Keratinocyte (primary cell): Measurements from ENCODE around the gene CD8A.

Experiments
- EZH2 ChIP-seq: IDR thresholded peaks from one replicate; pipeline ENCODE4 v1.6.1; 2012; ENCODE audit warnings: inconsistent platforms, mild to moderate bottlenecking, low read length, moderate library complexity
- TF ChIP-seq, protein P1 (sequence below), 3 experiments: IDR thresholded peaks in 1 of 3; conservative IDR thresholded peaks in 1 of 3; optimal IDR thresholded peaks in 1 of 3; 2 replicates in 2 of 3; 3 replicates in 1 of 3; pipeline versions ENCODE3 to v1.5.1; 2011; ENCODE audit warnings: low read length in 3 of 3, mild to moderate bottlenecking in 3 of 3, moderate library complexity in 2 of 3, control low read depth in 1 of 3, inconsistent platforms in 1 of 3; ENCODE audit not compliant: insufficient read depth in 2 of 3; ENCODE audit errors: extremely low read depth in 1 of 3

DNA sequence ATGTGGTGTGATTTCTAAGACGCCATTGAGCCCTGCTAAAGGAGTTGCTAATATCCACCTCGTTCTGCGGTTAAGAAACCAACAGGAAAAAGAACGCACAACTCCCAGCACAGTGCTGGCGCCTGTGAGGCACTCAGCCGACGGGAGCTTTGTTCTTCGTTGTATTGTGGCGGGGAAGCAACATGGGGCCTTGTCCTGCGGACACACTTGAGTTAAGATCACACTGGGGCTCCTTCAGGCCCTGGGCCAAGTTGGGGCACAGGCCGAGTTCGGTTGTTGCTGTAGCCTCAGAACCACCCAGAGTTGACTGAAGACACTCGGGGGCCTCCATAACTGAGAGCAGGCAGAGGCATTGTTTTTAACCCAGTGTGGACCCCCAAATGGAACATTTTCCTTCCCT is 30.6 kb upstream of the CD8A start:
- TF ChIP-seq, protein P1, sequence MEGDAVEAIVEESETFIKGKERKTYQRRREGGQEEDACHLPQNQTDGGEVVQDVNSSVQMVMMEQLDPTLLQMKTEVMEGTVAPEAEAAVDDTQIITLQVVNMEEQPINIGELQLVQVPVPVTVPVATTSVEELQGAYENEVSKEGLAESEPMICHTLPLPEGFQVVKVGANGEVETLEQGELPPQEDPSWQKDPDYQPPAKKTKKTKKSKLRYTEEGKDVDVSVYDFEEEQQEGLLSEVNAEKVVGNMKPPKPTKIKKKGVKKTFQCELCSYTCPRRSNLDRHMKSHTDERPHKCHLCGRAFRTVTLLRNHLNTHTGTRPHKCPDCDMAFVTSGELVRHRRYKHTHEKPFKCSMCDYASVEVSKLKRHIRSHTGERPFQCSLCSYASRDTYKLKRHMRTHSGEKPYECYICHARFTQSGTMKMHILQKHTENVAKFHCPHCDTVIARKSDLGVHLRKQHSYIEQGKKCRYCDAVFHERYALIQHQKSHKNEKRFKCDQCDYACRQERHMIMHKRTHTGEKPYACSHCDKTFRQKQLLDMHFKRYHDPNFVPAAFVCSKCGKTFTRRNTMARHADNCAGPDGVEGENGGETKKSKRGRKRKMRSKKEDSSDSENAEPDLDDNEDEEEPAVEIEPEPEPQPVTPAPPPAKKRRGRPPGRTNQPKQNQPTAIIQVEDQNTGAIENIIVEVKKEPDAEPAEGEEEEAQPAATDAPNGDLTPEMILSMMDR (optimal IDR thresholded peaks at IDR 0.05 in 1 of 3, IDR thresholded peaks at IDR 0.05 in 1 of 3, conservative IDR thresholded peaks at IDR 0.05 in 1 of 3; ENCODE audit: extremely low read depth in 1 of 3, insufficient read depth in 2 of 3, low read length in 3 of 3), result no peak
- no peak for TF ChIP-seq EZH2
